K562 (cell line): Measurements from ENCODE around the gene WFIKKN1. TPM values are rescaled to one million over a fixed set of nuclear protein-coding genes. Genes with fewer than 3 reads are reported as not detected.

Experiments used
- ATAC-seq: fragments of 200-7000 bp; cut with Tn5 transposase; 3 replicates; pipeline ENCODE4 v1.9.1; 2020; ENCODE audit warnings: moderate library complexity
- BruUV-seq: library from RNA; stranded (reverse); fragments of 400-500 nt; replicated peaks from 2 replicates; lab custom pipeline; 2021; lab: Mats Ljungman, UMichigan
- CTCF ChIA-PET: fragments of 300-600 bp; formaldehyde crosslinking; extraction: SDS; loops from one replicate; lab custom pipeline; 2021; ENCODE audit warnings: low intra/inter-chr PET ratio; lab: Yijun Ruan, JAX
- POLR2A ChIA-PET: fragments of 300-600, 350-650 bp; sonication (Branson Sonifier 250); formaldehyde crosslinking; extraction: SDS; loops from one replicate; lab custom pipeline; 2021; ENCODE audit warnings: antibody characterized with exemption, inconsistent platforms; lab: Yijun Ruan, JAX
- DNase-seq, 4 experiments: peaks; one replicate each; pipeline versions ENCODE4 v3.0.0 to v3.0.0-alpha.2; 2011 to 2018; ENCODE audit warnings: low spot score in 3 of 4, mixed read lengths in 3 of 4; ENCODE audit errors: extremely low read depth in 1 of 4
- FAIRE-seq: peaks from 2 replicates; lab custom pipeline; 2011; peaks lifted over from hg19 to GRCh38; lab: Jason Lieb, UNC
- H2AFZ ChIP-seq: 2 replicates; pipeline ENCODE4 v1.6.0; 2011; ENCODE audit warnings: low read depth, low read length, control low read depth, inconsistent platforms
- H3K27ac ChIP-seq: fragments of 200-600 bp; 3 replicates; pipeline ENCODE4 v1.8.0; 2011; ENCODE audit warnings: low read depth, mild to moderate bottlenecking, control low read depth, inconsistent platforms, low read length, moderate library complexity, mixed read lengths; ENCODE audit errors: extremely low read depth
- H3K27me3 ChIP-seq, 2 experiments: fragments of 300-600 bp in 1 of 2; 2 replicates in 1 of 2; 3 replicates in 1 of 2; pipeline versions ENCODE4 v1.6.0 to v1.8.0; 2011; ENCODE audit warnings: inconsistent platforms in 2 of 2, low read length in 2 of 2, mild to moderate bottlenecking in 1 of 2, mixed read lengths in 1 of 2, moderate library complexity in 1 of 2; ENCODE audit not compliant: control insufficient read depth in 2 of 2, insufficient read depth in 2 of 2
- H3K36me3 ChIP-seq: fragments of 300-600 bp; 3 replicates; pipeline ENCODE4 v1.8.0; 2011; ENCODE audit warnings: mild to moderate bottlenecking, low read length, inconsistent platforms; ENCODE audit not compliant: control insufficient read depth, insufficient read depth
- H3K4me1 ChIP-seq, 2 experiments: fragments of 200-600 bp in 1 of 2; replicated peaks in 1 of 2; 2 replicates in 1 of 2; 3 replicates in 1 of 2; pipeline versions ENCODE4 v1.5.1 to v1.8.0; 2011; ENCODE audit warnings: inconsistent platforms in 2 of 2, low read length in 2 of 2, mild to moderate bottlenecking in 1 of 2, mixed read lengths in 1 of 2, moderate library complexity in 1 of 2; ENCODE audit not compliant: control insufficient read depth in 2 of 2, insufficient read depth in 2 of 2
- H3K4me2 ChIP-seq: 2 replicates; pipeline ENCODE4 v1.6.1; 2011; ENCODE audit warnings: low read length, control low read depth, inconsistent platforms, mixed read lengths; ENCODE audit not compliant: insufficient read depth
- H3K4me3 ChIP-seq: fragments of 200-600 bp; sonication (generic), shearing (Covaris generic); 2 replicates; pipeline ENCODE4 v1.5.1; 2016; ENCODE audit warnings: control low read depth, inconsistent platforms
- H3K79me2 ChIP-seq: fragments of 200-600 bp; 3 replicates; pipeline ENCODE4 v1.8.0; 2011; ENCODE audit warnings: low read length, inconsistent platforms; ENCODE audit not compliant: control insufficient read depth, insufficient read depth
- H3K9ac ChIP-seq, 2 experiments: 2 replicates each; pipeline versions ENCODE4 v1.6.0 to v1.6.1; 2011; ENCODE audit warnings: low read depth in 2 of 2, low read length in 2 of 2, control low read depth in 1 of 2, inconsistent platforms in 1 of 2, mild to moderate bottlenecking in 1 of 2, mixed read lengths in 1 of 2; ENCODE audit not compliant: insufficient read depth in 1 of 2
- H3K9me1 ChIP-seq: one replicate; pipeline ENCODE4 v1.6.0; 2011; ENCODE audit warnings: inconsistent platforms, mild to moderate bottlenecking, low read length, moderate library complexity; ENCODE audit not compliant: control insufficient read depth, insufficient read depth
- H3K9me3 ChIP-seq: replicated peaks from 2 replicates; pipeline ENCODE4 v1.5.1; 2011; ENCODE audit warnings: low read depth, low read length, inconsistent platforms; ENCODE audit not compliant: control insufficient read depth, insufficient read depth
- H4K20me1 ChIP-seq: replicated peaks from 2 replicates; pipeline ENCODE4 v1.6.1; 2011; ENCODE audit warnings: low read length, inconsistent platforms, mixed read lengths; ENCODE audit not compliant: control insufficient read depth, insufficient read depth
- ASH1L ChIP-seq: fragments of 450-650 bp; IDR thresholded peaks from 2 replicates; pipeline ENCODE4 v1.6.1; 2018; ENCODE audit warnings: borderline replicate concordance, mild to moderate bottlenecking, low read depth; ENCODE audit not compliant: partially characterized antibody
- BHLHE40 ChIP-seq: IDR thresholded peaks from 2 replicates; pipeline ENCODE4 v1.6.1; 2011; ENCODE audit warnings: low read length, improper control_type of control experiment
- CHD2 ChIP-seq: IDR thresholded peaks from 2 replicates; pipeline ENCODE4 v1.6.1; 2011; ENCODE audit warnings: low read depth, low read length
- CREBBP ChIP-seq: IDR thresholded peaks from one replicate; pipeline ENCODE4 v1.6.1; 2012; ENCODE audit warnings: low read depth, mild to moderate bottlenecking, control low read depth, inconsistent platforms, low read length
- DPF2 ChIP-seq: fragments of 450-650 bp; IDR thresholded peaks from 2 replicates; pipeline ENCODE4 v1.6.1; 2016
- FOS ChIP-seq: IDR thresholded peaks from 3 replicates; pipeline ENCODE4 v1.6.1; 2011; ENCODE audit not compliant: insufficient read length; ENCODE audit errors: extremely low read depth
- FOXK2 ChIP-seq, 2 experiments: fragments of 450-650 bp; IDR thresholded peaks in 1 of 2; conservative IDR thresholded peaks in 1 of 2; 2 replicates each; pipeline ENCODE4 v1.6.1; 2016; ENCODE audit warnings: low read depth in 2 of 2, mild to moderate bottlenecking in 1 of 2
- MCM5 ChIP-seq: fragments of 450-650 bp; IDR thresholded peaks from 2 replicates; pipeline ENCODE4 v1.6.1; 2016; ENCODE audit warnings: low read depth
- MLLT1 ChIP-seq, 2 experiments: fragments of 450-650 bp; IDR thresholded peaks; 2 replicates each; pipeline ENCODE4 v1.6.1; 2016
- NELFE ChIP-seq: IDR thresholded peaks from 2 replicates; pipeline ENCODE4 v1.6.1; 2011; ENCODE audit warnings: mild to moderate bottlenecking; ENCODE audit not compliant: insufficient read depth, insufficient read length
- RBM25 ChIP-seq: fragments of 200-400 bp; formaldehyde crosslinking; IDR thresholded peaks from 2 replicates; pipeline ENCODE4 v1.6.1; 2018; ENCODE audit warnings: low read length, low read depth, moderate library complexity; ENCODE audit not compliant: severe bottlenecking
- SMAD2 ChIP-seq: fragments of 150-350 bp; IDR thresholded peaks from 2 replicates; pipeline ENCODE4 v1.6.1; 2014; ENCODE audit warnings: low read depth, mild to moderate bottlenecking, low read length
- SMARCA5 ChIP-seq: fragments of 450-650 bp; IDR thresholded peaks from 2 replicates; pipeline ENCODE4 v1.6.1; 2016
- SP1 ChIP-seq: sonication (generic); formaldehyde crosslinking; IDR thresholded peaks from 2 replicates; pipeline ENCODE4 v1.8.1; 2022; ENCODE audit warnings: mild to moderate bottlenecking, missing genetic modification reagents
- VEZF1 ChIP-seq: fragments of 200-800 bp; sonication (Bioruptor generic); IDR thresholded peaks from 2 replicates; pipeline ENCODE4 v1.6.1; 2017; ENCODE audit warnings: missing genetic modification characterization, missing compliant biosample characterization
- ZBTB7A ChIP-seq: IDR thresholded peaks from 2 replicates; pipeline ENCODE4 v1.6.1; 2011; ENCODE audit warnings: low read depth, mild to moderate bottlenecking, low read length, moderate library complexity, borderline replicate concordance; ENCODE audit not compliant: control insufficient read depth
- ZNF124 ChIP-seq: sonication (generic); formaldehyde crosslinking; IDR thresholded peaks from 2 replicates; pipeline ENCODE4 v1.8.1; 2022; ENCODE audit warnings: missing genetic modification reagents
- ZNF511 ChIP-seq: sonication (generic); formaldehyde crosslinking; IDR thresholded peaks from 2 replicates; pipeline ENCODE4 v1.8.0; 2022; ENCODE audit warnings: mild to moderate bottlenecking, missing genetic modification reagents
- WGBS: fragments of 100-300 bp; shearing (Covaris generic); methylation state at CpG from one replicate; pipeline ENCODE4 v1.1.6; 2016; ENCODE audit warnings: low coverage, mixed read lengths; ENCODE audit not compliant: insufficient coverage; ENCODE audit errors: missing lambda C conversion rate; 5-methylcytosine and 5-hydroxymethylcytosine counted together
- in situ Hi-C: fragments of 300-500 bp; cut with MboI; formaldehyde crosslinking; loops from 4 replicates; pipeline ENCODE4 v1.15.0; 2018; ENCODE audit warnings: inconsistent platforms, mixed read lengths
- intact Hi-C: fragments of 100-400 bp; cut with micrococcal nuclease; formaldehyde crosslinking; loops from 2 replicates; pipeline ENCODE4 v1.14.2; 2022
- polyA plus RNA-seq, 8 experiments: library from polyadenylated mRNA; depleted of rRNA in 4 of 8; stranded (reverse) in 5 of 8; unstranded in 3 of 8; fragments of >200 nt; fragmentation: Nextera tagmentation in 2 of 8; fragmentation: Illumina TruSeq in 1 of 8; extraction: Ambion mirVana in 2 of 8; extraction: Trizol in 1 of 8; gene quantifications; 2 replicates each; pipeline versions ENCODE4 v1.2.1 to v1.2.3, GENCODE V29; 2011 to 2014; ENCODE audit warnings: inconsistent platforms in 1 of 8, missing spikeins in 1 of 8
- total RNA-seq, 7 experiments: library from RNA; depleted of rRNA in 6 of 7; stranded (reverse); fragments of >200 nt in 6 of 7; fragmentation: Illumina TruSeq in 2 of 7; extraction: Trizol in 2 of 7; gene quantifications; 2 replicates each; pipeline versions ENCODE4 v1.2.1 to v1.2.3, GENCODE V29; 2011 to 2021; ENCODE audit warnings: low replicate concordance in 1 of 7

WFIKKN1 gene
- total and polyA plus RNA-seq, 9 of the 15 experiments (the other 6 are each of a cell fraction or from before 2014, with no cell fraction given): 0.14 to 1.1 (median 0.50) TPM; not detected in 4

GRCh38 chr16:589658-590187, 41.1 kb upstream of the WFIKKN1 start, which contains the start of gene RAB40C:
TSS of gene RAB40C (plus strand) at chr16:590066. CDS start at chr16:590292, 226 bp downstream.
- ChIA-PET CTCF (no interaction called here), POLR2A (interaction anchor here (0.6 to 1.7 kb wide), 7 partner anchors 8 to 496 kb away, joined by 3 to 8 read pairs (median 4); no protein-coding TSS in a partner anchor)
- BruUV-seq: no TSS peak
- Histone ChIP-seq H3K9ac (peak within 1 kb of the TSS; percentile 88 to 95), H3K4me3 (peak within 1 kb of the TSS; percentile 90), H3K27ac (peak within 1 kb of the TSS; percentile 91), H4K20me1 (peaks cover 19% of the 10 kb centered on the region), H3K27me3 (no peaks in the 10 kb centered on the region), H3K9me1 (peaks cover 8% of the 10 kb centered on the region), H3K4me2 (peak within 1 kb of the TSS; percentile 94), H3K9me3 (no peaks in the 10 kb centered on the region), H3K36me3 (peaks cover 21% of the 10 kb centered on the region; the same call in 2 of the 3 replicates), H3K79me2 (peaks cover 66% of the 10 kb centered on the region), H3K4me1 (peaks cover 18 to 72% of the 10 kb centered on the region in 2 experiments; a peak in 4 of 5 replicates), H2AFZ (peak within 1 kb of the TSS; percentile 100)
- intact Hi-C loops: loop anchor here (1.0 to 2.0 kb wide), 2 partner anchors 52 to 71 kb away; partner anchors contain the start of gene MCRIP2
- in situ Hi-C loops: no loop called here
- peak; percentile 80 for FAIRE-seq
- DNase-seq: peak; percentile 95 to 99 (median 98)
- peak; percentile 90 for ATAC-seq
- WGBS: 2% methylated on average over 9 of the region's 67 CpGs
- TF ChIP-seq CREBBP (no peak), ZNF124 (CRISPR knock-in tag) (no peak), ASH1L (peak; percentile 82), FOXK2 (conservative IDR thresholded peaks at IDR 0.05 in 1 of 2, IDR thresholded peaks at IDR 0.05 in 1 of 2; ENCODE audit: low read depth in 2 of 2) (0 out of 4 replicates have a peak, but pooled peaks of 1 of the 2 experiments have one; percentile 11), SP1 (peak; percentile 87), MLLT1 (IDR thresholded peaks at IDR 0.05) (peak; percentile 18 to 86; a peak in 2 of 4 replicates), RBM25 (peak; percentile 98), FOS (peak; percentile 93), SMAD2 (no peak), CHD2 (peak; percentile 87), NELFE (no peak), ZBTB7A (peak; percentile 29; the same call in 1 of the 2 replicates), MCM5 (no peak), ZNF511 (CRISPR knock-in tag) (no peak), BHLHE40 (peak; percentile 60), SMARCA5 (no peak), VEZF1 (CRISPR knock-in tag) (peak; percentile 88), DPF2 (0 out of 2 replicates have a peak, but pooled peaks have one; percentile 18)
